Right kidney (tissue), 9 donors: ENCODE data around the gene KIF4B.
"Not testable (repeated sequence)": the region's sequence is repeated elsewhere in the genome, so short reads cannot be mapped to it uniquely, and the experiment has no call there.

ENCODE experiments used
- DNase-seq: peaks from one replicate; pipeline ENCODE4 v3.0.0-alpha.2; 2016
- long read RNA-seq, 8 donors: transcript quantifications; one replicate each; lab custom pipeline, GENCODE V29; 2026

Gene KIF4B, protein sequence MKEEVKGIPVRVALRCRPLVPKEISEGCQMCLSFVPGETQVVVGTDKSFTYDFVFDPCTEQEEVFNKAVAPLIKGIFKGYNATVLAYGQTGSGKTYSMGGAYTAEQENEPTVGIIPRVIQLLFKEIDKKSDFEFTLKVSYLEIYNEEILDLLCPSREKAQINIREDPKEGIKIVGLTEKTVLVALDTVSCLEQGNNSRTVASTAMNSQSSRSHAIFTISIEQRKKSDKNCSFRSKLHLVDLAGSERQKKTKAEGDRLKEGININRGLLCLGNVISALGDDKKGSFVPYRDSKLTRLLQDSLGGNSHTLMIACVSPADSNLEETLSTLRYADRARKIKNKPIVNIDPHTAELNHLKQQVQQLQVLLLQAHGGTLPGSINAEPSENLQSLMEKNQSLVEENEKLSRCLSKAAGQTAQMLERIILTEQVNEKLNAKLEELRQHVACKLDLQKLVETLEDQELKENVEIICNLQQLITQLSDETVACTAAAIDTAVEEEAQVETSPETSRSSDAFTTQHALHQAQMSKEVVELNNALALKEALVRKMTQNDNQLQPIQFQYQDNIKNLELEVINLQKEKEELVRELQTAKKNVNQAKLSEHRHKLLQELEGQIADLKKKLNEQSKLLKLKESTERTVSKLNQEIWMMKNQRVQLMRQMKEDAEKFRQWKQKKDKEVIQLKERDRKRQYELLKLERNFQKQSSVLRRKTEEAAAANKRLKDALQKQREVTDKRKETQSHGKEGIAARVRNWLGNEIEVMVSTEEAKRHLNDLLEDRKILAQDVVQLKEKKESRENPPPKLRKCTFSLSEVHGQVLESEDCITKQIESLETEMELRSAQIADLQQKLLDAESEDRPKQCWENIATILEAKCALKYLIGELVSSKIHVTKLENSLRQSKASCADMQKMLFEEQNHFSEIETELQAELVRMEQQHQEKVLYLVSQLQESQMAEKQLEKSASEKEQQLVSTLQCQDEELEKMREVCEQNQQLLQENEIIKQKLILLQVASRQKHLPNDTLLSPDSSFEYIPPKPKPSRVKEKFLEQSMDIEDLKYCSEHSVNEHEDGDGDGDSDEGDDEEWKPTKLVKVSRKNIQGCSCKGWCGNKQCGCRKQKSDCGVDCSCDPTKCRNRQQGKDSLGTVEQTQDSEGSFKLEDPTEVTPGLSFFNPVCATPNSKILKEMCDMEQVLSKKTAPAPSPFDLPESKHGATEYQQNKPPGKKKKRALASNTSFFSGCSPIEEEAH
- long read RNA-seq, donor 1: 0 reads
- long read RNA-seq, donor 2: 0 reads
- long read RNA-seq, donor 3: 0 reads
- long read RNA-seq, donor 4: 0 reads
- long read RNA-seq, donor 5: 0 reads
- long read RNA-seq, donor 6: 0 reads
- long read RNA-seq, donor 7: 0 reads
- long read RNA-seq, donor 8: 0 reads

- DNase-seq: no peak
Measured at GRCh38 chr5:155013526-155013925, at the start of gene KIF4B. KIF4B (plus strand) TSS chr5:155013755; CDS start chr5:155013860, 105 bp downstream.

DNA sequence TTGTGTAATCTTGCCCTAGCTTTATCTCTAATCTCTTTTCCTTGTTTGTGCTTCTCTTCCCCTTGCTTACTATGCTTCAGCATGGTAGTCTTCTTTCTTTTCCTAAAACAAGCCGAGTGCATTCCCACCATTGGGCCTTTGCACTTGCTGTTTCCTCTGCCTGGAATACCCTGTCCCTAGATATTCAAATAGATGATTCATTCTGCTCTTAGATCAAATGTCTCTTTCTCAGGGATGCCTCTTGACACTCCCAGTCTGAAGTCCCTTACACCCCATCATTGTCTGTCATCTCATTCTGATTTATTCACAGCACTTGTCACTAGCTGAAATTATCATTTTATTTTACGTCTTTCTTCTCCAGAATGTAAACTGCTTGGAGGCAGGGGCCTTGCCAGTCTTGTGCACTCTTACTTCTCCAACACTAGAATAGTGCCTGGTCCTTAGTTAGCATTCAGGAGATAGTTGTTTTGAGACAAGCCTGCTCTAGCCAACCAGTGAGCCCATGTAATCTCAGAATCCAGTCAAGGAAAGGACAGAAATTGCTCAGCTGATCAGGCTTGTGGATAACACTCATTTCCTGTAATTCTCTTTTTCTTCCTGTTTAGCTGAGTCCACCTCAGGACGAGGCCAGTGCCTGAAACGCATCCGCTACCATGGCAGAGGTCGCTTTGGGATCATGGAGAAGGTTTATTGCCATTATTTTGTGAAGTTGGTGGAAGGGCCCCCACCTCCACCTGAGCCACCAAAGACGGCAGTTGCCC is 47.3 kb upstream of the KIF4B start:
- DNase-seq: no peak

DNA sequence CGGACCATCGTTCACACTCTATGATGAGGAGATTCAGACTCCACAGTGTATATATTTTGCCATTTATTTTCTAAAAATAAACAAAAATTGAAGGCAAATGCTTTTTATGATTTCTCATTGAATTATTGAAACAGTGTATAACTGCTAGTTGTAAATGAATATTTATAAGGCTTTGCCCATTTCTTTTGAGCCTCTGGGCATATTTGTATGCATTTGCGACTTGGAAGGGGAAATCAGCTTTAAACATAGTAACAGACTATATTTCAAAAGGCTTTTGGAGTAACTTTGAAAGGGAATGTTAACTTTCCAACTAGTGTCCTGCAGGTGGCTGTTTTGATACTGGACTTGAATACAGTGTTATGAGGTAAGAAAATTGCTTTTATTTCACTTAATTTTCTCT is 46.7 kb upstream of the KIF4B start:
- DNase-seq: no peak

GRCh38 chr5:154967421-154968024 is 46.0 kb upstream of the KIF4B start:
- DNase-seq: no peak

DNA sequence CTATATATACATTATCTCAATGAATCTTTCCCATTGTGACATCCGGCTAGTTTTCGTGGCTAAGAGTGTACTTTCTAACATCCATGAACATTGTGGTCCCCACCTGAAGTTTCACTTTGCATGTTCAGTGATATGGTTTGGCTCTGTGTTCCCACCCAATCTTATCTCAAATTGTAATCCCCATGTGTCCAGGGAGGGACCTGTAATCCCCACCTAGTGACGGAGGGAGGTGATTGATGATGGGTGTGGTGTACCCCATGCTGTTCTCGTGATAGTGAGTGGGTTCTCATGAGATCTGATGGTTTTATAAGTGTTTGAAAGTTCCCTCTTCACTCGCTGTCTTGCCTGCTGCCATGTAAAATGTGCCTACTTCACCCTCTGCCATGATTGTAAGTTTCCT is 44.6 kb upstream of the KIF4B start:
- no peak for DNase-seq

DNA sequence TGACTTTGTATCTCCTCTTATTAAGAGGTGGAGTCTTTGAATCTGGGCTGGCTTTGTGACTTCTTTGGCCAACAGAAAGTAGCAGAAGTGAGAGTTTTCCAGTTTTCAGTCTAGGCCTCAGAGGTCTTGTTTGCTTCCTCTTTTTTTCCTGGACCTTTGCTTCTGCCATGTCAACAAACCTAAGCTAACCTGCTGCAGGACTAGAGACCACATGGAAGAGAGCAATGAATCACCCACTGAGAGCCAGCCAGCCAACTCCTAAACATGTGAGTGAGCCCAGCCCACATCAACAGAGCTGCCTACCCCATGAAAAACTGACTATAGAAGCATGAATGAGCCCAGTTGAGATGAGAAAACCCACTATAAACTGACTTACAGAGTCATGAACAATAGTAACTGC is 42.8 kb upstream of the KIF4B start:
- no peak for DNase-seq

GRCh38 chr5:154971501-154971900 is 42.1 kb upstream of the KIF4B start:
- no peak for DNase-seq

DNA sequence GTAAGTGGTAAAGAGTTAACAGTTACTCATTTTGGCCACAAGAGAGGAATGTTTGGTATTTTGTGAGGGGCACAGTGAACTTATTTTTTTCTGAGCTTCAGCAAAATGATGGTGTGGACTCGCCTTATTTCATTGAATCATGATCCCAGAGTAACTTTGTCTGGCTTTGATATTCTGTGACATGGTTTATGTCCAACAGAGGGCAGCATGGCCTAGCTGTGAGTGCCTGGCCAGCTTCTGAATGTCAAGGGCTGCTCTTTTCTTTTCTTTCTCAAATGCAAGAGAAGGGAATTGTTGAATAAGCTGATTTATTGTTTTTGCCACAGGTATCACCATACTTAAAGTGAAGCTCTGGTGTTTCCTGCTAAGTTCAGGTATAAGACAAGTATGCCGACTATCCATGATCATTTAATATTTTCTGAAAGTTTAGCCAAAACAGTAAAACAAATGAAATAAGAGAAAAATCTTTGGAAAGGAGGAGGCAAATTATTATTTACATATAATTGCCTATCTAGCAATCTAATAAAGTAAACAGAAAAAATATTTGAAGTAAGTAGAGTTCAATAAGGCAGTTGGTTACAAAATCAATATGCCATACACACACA is 41.0 kb upstream of the KIF4B start:
- DNase-seq: no peak

- DNase-seq: not testable (repeated sequence)
Measured at GRCh38 chr5:154976082-154976481, 37.5 kb upstream of the KIF4B start.

GRCh38 chr5:154977409-154977808 is 36.1 kb upstream of the KIF4B start:
- no peak for DNase-seq

DNA sequence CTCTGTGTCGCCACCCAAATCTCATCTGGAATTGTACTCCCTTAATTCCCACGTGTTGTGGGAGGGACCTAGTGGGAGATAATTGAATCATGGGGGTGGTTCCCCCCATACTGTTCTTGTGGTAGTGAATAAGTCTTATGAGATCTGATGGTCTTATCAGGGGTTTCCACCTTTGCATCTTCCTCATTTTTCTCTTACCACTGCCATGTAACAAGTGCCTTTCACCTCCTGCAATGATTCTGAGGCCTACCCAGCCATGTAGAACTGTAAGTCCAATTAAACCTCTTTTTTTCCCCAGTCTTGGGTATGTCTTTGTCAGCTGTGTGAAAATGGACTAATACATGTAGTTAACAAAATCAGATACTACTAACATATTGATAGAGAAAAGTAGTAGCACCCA is 35.3 kb upstream of the KIF4B start:
- DNase-seq: not testable (repeated sequence)

DNA sequence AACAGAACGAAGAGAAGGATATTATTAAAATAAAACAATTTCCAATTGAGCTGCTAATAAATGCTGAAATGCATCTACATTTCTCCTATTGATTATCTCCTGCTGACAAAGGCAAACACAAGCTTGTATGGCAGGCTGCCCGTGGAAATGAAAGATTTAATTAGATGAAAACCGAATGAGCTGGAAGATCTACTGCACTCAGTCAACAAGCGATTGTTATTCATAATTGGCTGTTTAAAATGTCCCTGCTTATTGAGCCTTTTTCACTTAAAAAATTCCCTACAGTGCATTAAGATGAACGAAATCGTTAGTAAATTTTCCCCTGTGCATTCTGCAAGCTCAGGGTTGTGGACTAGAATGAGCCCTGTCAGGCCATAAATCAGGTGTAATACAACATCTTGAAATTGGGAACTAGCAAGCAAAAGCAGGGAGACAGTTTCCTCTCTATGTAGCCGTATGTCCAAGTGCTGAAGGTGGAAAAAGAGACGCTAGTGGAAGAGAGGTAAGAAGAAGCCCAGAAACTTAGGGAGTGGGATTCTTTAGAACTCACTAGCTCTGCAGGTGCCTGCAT is 28.5 kb upstream of the KIF4B start:
- no peak for DNase-seq

DNA sequence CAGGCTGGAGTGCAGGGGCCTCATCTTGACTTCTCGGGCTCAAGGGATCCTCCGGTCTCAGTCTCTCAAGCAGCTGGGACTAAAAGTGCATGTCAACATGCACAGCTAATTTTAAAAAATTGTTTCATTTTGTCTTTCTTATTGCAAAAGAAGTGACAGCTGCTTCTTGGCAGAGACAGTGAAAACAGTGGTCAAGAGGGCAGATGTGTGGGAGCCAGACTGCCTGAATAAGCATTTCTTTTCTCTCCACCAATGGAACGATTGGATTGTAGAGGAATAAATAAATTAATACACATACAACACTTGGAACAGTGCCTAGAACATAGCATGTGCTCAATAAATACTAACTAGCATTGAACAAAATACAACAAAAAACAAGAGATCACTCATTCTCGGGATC is 27.4 kb upstream of the KIF4B start:
- no peak for DNase-seq

- no peak for DNase-seq
Measured at GRCh38 chr5:154989626-154990025, 23.9 kb upstream of the KIF4B start.

DNA sequence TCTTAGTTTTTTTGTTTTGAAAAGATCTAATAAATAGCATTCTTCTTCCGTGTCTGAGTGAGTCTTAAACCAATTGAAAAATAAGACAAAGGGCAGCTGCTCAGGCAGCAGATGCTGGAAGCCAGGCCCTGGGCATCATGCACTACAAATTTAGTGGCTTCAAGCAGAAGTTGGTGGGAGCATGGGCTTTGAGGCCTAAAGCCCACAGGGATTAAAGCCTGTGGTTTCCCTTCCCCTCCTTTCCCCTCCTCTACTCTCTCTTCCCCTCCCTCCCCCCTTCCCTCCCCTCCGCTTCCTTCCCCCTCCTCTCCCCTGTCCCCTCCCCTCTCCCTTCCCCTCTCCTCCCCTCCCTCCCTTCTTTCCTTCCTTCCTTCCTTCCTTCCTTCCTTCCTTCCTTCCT is 20.1 kb upstream of the KIF4B start:
- no peak for DNase-seq

GRCh38 chr5:154995679-154996078 is 17.9 kb upstream of the KIF4B start:
- DNase-seq: no peak

DNA sequence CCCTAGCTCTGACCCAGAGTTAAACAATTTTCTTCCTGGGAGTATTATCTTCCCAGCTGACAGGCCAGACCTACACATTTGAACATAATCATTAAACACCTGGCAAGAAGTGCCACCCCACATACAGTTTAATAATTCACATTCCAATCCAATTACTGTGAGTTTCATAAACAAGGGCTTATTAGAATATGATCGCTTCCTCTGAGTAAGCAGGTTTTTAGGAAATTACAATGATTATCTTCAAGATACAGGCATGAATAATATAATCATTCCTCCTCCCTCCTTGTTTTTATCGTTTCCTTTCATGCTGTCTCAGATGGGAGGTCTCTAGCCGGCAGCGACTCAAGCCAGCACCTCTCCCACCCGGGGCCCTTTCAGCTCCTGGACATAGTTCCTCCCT is 15.8 kb upstream of the KIF4B start:
- DNase-seq: no peak

GRCh38 chr5:154999865-155000264 is 13.7 kb upstream of the KIF4B start:
- no peak for DNase-seq

GRCh38 chr5:155001523-155001922 is 12.0 kb upstream of the KIF4B start:
- no peak for DNase-seq

- DNase-seq: not testable (repeated sequence)
Measured at GRCh38 chr5:155002722-155003121, 10.8 kb upstream of the KIF4B start.
